ENCODE data around the gene LPP.

DNA sequence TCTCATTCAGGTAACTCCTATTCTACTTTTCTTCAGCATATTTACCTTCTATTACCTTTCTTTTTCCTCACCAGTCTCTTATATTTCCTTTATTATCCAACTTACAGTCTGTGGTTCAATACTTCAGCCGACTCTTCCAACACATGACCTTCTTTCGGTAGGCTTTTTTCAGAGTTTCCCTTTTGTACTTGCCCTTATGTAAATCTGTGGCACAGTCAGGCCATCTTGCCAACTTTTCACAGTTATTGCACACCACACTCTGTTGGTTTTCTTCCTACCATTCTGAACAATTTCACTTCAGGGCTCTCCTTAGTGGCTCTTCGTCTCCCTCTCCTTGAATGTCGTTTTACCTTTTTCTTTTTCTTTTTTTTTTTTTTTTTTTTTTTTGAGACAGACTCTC, 427.8 kb downstream of the LPP start:
- TF ChIP-seq, protein P1, sequence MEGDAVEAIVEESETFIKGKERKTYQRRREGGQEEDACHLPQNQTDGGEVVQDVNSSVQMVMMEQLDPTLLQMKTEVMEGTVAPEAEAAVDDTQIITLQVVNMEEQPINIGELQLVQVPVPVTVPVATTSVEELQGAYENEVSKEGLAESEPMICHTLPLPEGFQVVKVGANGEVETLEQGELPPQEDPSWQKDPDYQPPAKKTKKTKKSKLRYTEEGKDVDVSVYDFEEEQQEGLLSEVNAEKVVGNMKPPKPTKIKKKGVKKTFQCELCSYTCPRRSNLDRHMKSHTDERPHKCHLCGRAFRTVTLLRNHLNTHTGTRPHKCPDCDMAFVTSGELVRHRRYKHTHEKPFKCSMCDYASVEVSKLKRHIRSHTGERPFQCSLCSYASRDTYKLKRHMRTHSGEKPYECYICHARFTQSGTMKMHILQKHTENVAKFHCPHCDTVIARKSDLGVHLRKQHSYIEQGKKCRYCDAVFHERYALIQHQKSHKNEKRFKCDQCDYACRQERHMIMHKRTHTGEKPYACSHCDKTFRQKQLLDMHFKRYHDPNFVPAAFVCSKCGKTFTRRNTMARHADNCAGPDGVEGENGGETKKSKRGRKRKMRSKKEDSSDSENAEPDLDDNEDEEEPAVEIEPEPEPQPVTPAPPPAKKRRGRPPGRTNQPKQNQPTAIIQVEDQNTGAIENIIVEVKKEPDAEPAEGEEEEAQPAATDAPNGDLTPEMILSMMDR (conservative IDR thresholded peaks at IDR 0.05) = no peak
- TF ChIP-seq EZH2 (IDR thresholded peaks at IDR 0.05; ENCODE audit: low read depth) = no peak

Data from PC-9 (cell line).